ENCODE measurements around the gene RAD51B. TPM values are rescaled to one million over a fixed set of nuclear protein-coding genes. Genes with fewer than 3 reads are reported as not detected.

RAD51B gene
- total and polyA plus RNA-seq, 9 of the 15 experiments (the other 6 are each of a cell fraction or from before 2014, with no cell fraction given) = 8.5 to 17.3 (median 11.3) TPM

DNA sequence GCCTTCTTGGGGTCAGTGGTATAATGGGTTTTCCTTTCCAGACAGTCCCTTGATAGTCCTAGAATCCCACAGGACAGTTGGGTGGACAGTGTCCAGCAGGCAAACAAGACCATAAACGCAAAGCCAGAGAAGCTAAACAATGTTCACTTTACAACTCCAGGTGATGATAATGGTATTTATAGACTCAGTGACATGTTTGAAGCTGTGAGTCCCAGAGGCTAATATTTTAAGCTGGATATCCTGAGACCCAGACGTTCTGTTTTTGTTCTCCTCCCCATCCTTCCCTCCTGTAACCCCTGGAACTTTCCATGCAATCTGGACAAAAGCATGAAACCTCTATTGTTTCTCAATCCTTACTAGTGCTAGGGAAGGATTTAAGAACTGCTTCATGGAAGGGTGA, 852.3 kb downstream of the RAD51B start (continued):
- no peak for TF ChIP-seq ZNF407 (IDR thresholded peaks at IDR 0.05; ENCODE audit: low read depth)

DNA sequence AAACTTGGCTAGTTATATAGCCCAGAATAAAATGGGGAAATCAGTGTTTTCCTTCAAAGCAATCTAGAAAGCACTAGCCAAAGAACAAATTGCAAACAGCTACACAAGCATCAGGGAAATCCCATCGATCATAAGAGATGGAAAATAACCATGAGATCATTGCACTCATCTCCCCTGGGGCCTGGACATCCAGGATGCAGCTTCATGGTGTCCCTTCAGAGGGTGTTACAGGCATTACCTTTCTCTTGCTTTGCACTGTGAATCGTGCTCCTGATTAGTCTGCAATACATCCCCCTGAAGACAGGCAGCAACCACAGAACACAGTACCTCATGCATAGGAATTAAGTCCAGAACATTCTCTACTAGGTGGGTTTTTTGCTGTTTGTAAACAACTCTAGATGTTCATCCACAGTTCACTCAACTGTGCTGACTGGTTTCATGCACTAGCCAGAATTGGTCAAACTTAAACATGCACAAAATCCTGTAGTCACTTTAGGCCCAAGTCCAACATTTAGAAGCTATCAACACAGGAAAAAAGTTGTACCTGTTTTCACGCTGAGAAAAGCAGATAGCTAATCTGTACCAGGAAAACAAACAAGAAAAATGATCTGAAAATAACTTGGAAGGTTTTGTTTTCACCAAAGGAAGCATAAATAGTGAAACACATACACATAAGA, 853.2 kb downstream of the RAD51B start:
- ChIA-PET POLR2A (no interaction called here), CTCF (ENCODE audit: low intra/inter-chr PET ratio) (no interaction called here)
- WGBS (ENCODE audit: insufficient coverage, low coverage, missing lambda C conversion rate) = 0% methylated on average over 3 of the region's 3 CpGs
- no TSS peak for BruUV-seq (replicated peaks)
- peaks cover 0 to 3% of the 10 kb centered on the region in 2 experiments; a peak in 2 of 5 replicates for H3K4me1 ChIP-seq (replicated peaks in 1 of 2; ENCODE audit: control insufficient read depth in 2 of 2, insufficient read depth in 2 of 2, low read length in 2 of 2)
- in situ Hi-C loops (cut with MboI) = no loop called here
- DNase-seq (ENCODE audit: extremely low read depth in 1 of 4, low spot score in 3 of 4) (no peak), FAIRE-seq (no peak), ATAC-seq (no peak)
- H3K4me3 ChIP-seq = no peak overlapping the region
- H3K36me3 ChIP-seq (ENCODE audit: control insufficient read depth, insufficient read depth, low read length) = no peaks in the 10 kb centered on the region
- intact Hi-C loops (cut with micrococcal nuclease) = no loop called here
- H3K79me2 ChIP-seq (ENCODE audit: control insufficient read depth, insufficient read depth, low read length) = no peaks in the 10 kb centered on the region
- H3K27me3 ChIP-seq (ENCODE audit: control insufficient read depth in 2 of 2, insufficient read depth in 2 of 2, low read length in 2 of 2) = no peaks in the 10 kb centered on the region; a peak in 1 of 5 replicates
- no peak overlapping the region for H3K27ac ChIP-seq (ENCODE audit: extremely low read depth, low read depth, low read length)
- H4K20me1 ChIP-seq (replicated peaks; ENCODE audit: control insufficient read depth, insufficient read depth, low read length) = no peaks in the 10 kb centered on the region
- no peak overlapping the region for H2AFZ ChIP-seq (ENCODE audit: low read depth, low read length)
- peaks cover 5% of the 10 kb centered on the region for H3K9me3 ChIP-seq (replicated peaks; ENCODE audit: control insufficient read depth, insufficient read depth, low read depth, low read length)
- H3K9me1 ChIP-seq (ENCODE audit: control insufficient read depth, insufficient read depth, low read length) = no peaks in the 10 kb centered on the region
- H3K9ac ChIP-seq (ENCODE audit: insufficient read depth in 1 of 2, low read depth in 2 of 2, low read length in 2 of 2) = no peak overlapping the region
- no peak overlapping the region for H3K4me2 ChIP-seq (ENCODE audit: insufficient read depth, low read length)
- TF ChIP-seq TAF15 (IDR thresholded peaks at IDR 0.05; ENCODE audit: low read depth, low read length) = no peak
- TF ChIP-seq NKRF (IDR thresholded peaks at IDR 0.05; ENCODE audit: borderline replicate concordance) = no peak
- TF ChIP-seq NEUROD1 (IDR thresholded peaks at IDR 0.05; ENCODE audit: borderline replicate concordance, low read depth, low read length, partially characterized antibody) = no peak
- TF ChIP-seq CAMTA2 (CRISPR knock-in tag; conservative IDR thresholded peaks at IDR 0.05) = no peak
- TF ChIP-seq ATF6 (CRISPR knock-in tag; IDR thresholded peaks at IDR 0.05) = no peak
- TF ChIP-seq ZFP30 (CRISPR knock-in tag; IDR thresholded peaks at IDR 0.05; ENCODE audit: borderline replicate concordance) = no peak

Measured in K562 (cell line).